DND-41 (cell line): ENCODE measurements around the gene ROBO2.

Experiments used
- ATAC-seq: fragments of 200-7000 bp; cut with Tn5 transposase; 3 replicates; pipeline ENCODE4 v1.9.1; 2021; ENCODE audit warnings: low read depth; ENCODE audit not compliant: insufficient read depth
- DNase-seq: peaks from one replicate; pipeline ENCODE4 v3.0.0-alpha.2; 2020
- H2AFZ ChIP-seq: 2 replicates; pipeline ENCODE4 v1.6.0; 2012; ENCODE audit warnings: low read depth, low read length
- H3K27ac ChIP-seq: 2 replicates; pipeline ENCODE4 v1.5.1; 2012; ENCODE audit warnings: low read length, inconsistent platforms
- H3K27me3 ChIP-seq: fragments of 200-600 bp; sonication (generic); 2 replicates; pipeline ENCODE4 v1.6.0; 2012; ENCODE audit warnings: low read length, mild to moderate bottlenecking, inconsistent platforms; ENCODE audit not compliant: insufficient read depth, poor library complexity
- H3K36me3 ChIP-seq: 2 replicates; pipeline ENCODE4 v1.5.1; 2012; ENCODE audit warnings: low read length, inconsistent platforms; ENCODE audit not compliant: insufficient read depth
- H3K4me1 ChIP-seq: 2 replicates; pipeline ENCODE4 v1.5.1; 2012; ENCODE audit warnings: mild to moderate bottlenecking, low read length; ENCODE audit not compliant: insufficient read depth
- H3K4me2 ChIP-seq: 2 replicates; pipeline ENCODE4 v1.6.0; 2012; ENCODE audit warnings: mild to moderate bottlenecking, moderate library complexity, low read length, inconsistent platforms; ENCODE audit not compliant: insufficient read depth
- H3K4me3 ChIP-seq, 2 experiments: fragments of 200-600 bp in 1 of 2; shearing (Covaris generic) in 1 of 2; 2 replicates each; pipeline ENCODE4 v1.5.1; 2012 to 2016; ENCODE audit warnings: inconsistent platforms in 2 of 2, low read length in 2 of 2, mild to moderate bottlenecking in 2 of 2, low read depth in 1 of 2, moderate library complexity in 1 of 2
- H3K79me2 ChIP-seq: 2 replicates; pipeline ENCODE4 v1.6.0; 2012; ENCODE audit warnings: low read length, inconsistent platforms; ENCODE audit not compliant: insufficient read depth
- H3K9ac ChIP-seq: 2 replicates; pipeline ENCODE4 v1.6.0; 2012; ENCODE audit warnings: low read depth, mild to moderate bottlenecking, inconsistent platforms, low read length, moderate library complexity
- H3K9me3 ChIP-seq: 2 replicates; pipeline ENCODE4 v1.5.1; 2012; ENCODE audit warnings: low read length, moderate library complexity, mild to moderate bottlenecking, inconsistent platforms; ENCODE audit not compliant: insufficient read depth, severe bottlenecking
- H4K20me1 ChIP-seq: 2 replicates; pipeline ENCODE4 v1.6.0; 2012; ENCODE audit warnings: low read length; ENCODE audit not compliant: insufficient read depth
- CTCF ChIP-seq: IDR thresholded peaks from 2 replicates; pipeline ENCODE4 v1.5.1; 2012; ENCODE audit warnings: borderline replicate concordance, low read length, moderate library complexity, mild to moderate bottlenecking; ENCODE audit not compliant: poor library complexity, severe bottlenecking; ENCODE audit errors: extremely low read depth
- EZH2 ChIP-seq: IDR thresholded peaks from 3 replicates; pipeline ENCODE4 v1.6.1; 2012; ENCODE audit warnings: borderline replicate concordance, low read depth, mild to moderate bottlenecking, moderate library complexity, low read length, inconsistent platforms; ENCODE audit not compliant: severe bottlenecking

The ROBO2 gene

GRCh38 chr3:77102951-77103769 is 63.3 kb downstream of the ROBO2 start:
- Histone ChIP-seq H3K36me3 (no peaks in the 10 kb centered on the region), H3K4me1 (no peaks in the 10 kb centered on the region), H3K9ac (no peak overlapping the region), H3K4me3 (no peak overlapping the region), H3K4me2 (no peak overlapping the region), H3K79me2 (no peaks in the 10 kb centered on the region), H3K27me3 (no peaks in the 10 kb centered on the region), H2AFZ (no peak overlapping the region), H3K27ac (no peak overlapping the region), H3K9me3 (no peaks in the 10 kb centered on the region), H4K20me1 (no peaks in the 10 kb centered on the region)
- TF ChIP-seq EZH2 (no peak), CTCF (no peak)
- DNase-seq (no peak), ATAC-seq (no peak)

DNA sequence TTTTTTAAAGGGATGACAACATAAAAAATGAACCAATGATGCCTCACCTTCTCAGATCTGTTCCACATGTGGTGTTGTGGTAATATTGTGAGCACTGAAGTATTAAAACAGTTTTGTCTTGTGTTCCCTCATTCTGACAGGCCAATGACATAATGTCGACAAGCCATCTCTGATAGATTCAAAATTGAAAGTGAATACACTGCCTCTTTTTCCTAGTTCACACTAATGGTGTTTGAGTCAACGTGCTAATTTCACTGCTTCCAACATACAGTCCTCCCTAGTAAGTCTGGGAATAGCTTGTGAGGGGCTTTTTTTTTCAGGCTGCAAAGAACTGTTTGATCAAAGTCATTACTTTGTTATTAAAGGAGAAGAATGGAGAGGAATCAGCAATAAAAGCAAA is 82.8 kb downstream of the ROBO2 start:
- no peak overlapping the region for H2AFZ ChIP-seq

DNA sequence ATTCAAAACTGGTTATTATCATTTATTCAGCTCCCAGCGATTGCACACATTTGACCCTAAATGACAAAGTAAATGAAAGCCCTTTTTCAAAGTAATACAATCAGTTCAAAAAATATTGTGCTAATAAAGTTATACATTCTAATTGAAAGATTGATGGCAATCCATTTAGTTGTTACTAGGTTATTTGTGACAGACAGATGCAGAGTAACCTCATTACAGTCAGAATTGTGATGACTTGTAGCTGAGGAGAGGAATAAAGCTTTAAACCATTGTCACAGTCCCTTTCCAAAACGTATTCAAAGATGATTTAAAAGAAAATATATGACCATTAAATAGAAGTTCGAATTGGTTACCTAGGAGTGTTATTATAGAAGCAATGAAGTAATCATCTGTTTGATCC is 86.1 kb downstream of the ROBO2 start:
- no peak overlapping the region for H2AFZ ChIP-seq
- TF ChIP-seq EZH2 (no peak), CTCF (no peak)
- H3K4me3 ChIP-seq: no peak overlapping the region
- no peak overlapping the region for H3K4me2 ChIP-seq
- no peak overlapping the region for H3K27ac ChIP-seq
- H4K20me1 ChIP-seq: no peaks in the 10 kb centered on the region
- no peaks in the 10 kb centered on the region for H3K79me2 ChIP-seq
- DNase-seq (no peak), ATAC-seq (no peak)
- no peaks in the 10 kb centered on the region for H3K36me3 ChIP-seq
- H3K9me3 ChIP-seq: no peaks in the 10 kb centered on the region
- H3K4me1 ChIP-seq: no peaks in the 10 kb centered on the region
- no peak overlapping the region for H3K9ac ChIP-seq
- H3K27me3 ChIP-seq: no peaks in the 10 kb centered on the region

More for the DNA sequence above, 82.8 kb downstream of the ROBO2 start:
- no peaks in the 10 kb centered on the region for H3K36me3 ChIP-seq
- H3K27me3 ChIP-seq: no peaks in the 10 kb centered on the region
- no peak for ATAC-seq
- no peak overlapping the region for H3K4me3 ChIP-seq
- no peaks in the 10 kb centered on the region for H3K79me2 ChIP-seq
- no peaks in the 10 kb centered on the region for H3K9me3 ChIP-seq
- H3K27ac ChIP-seq: no peak overlapping the region
- no peaks in the 10 kb centered on the region for H4K20me1 ChIP-seq
- no peak overlapping the region for H3K4me2 ChIP-seq
- DNase-seq: no peak
- TF ChIP-seq EZH2: no peak
- TF ChIP-seq CTCF: no peak
- no peak overlapping the region for H3K9ac ChIP-seq
- no peaks in the 10 kb centered on the region for H3K4me1 ChIP-seq
